Hematopoietic multipotent progenitor cell treated with erythropoietin and hydrocortisone succinate and interleukin-3 and kit ligand, for 6 days (in vitro differentiated cells): ENCODE results near the gene NFE2L2.
A peak's percentile ranks its signal among the peaks of the same experiment; 100 is the strongest.
"Not testable (repeated sequence)": the region's sequence is repeated elsewhere in the genome, so short reads cannot be mapped to it uniquely, and the experiment has no call there.

ENCODE experiments used
- DNase-seq: peaks from one replicate; pipeline ENCODE4 v3.0.0-alpha.2; 2015

Gene NFE2L2

GRCh38 chr2:177264693-177265587 lies at the start of gene NFE2L2:
NFE2L2 (minus strand) TSS chr2:177264727; CDS start chr2:177264576, 151 bp downstream.
- DNase-seq, result peak; percentile 94

- DNase-seq, result no peak
These were observed 49.7 kb upstream of the NFE2L2 start for GRCh38 chr2:177314194-177314593.

- DNase-seq, result no peak
These were observed 48.7 kb upstream of the NFE2L2 start for GRCh38 chr2:177313162-177313781.

GRCh38 chr2:177312562-177312961 lies 48.0 kb upstream of the NFE2L2 start:
- DNase-seq, result no peak

GRCh38 chr2:177309672-177310309 lies 45.3 kb upstream of the NFE2L2 start:
- DNase-seq, result not testable (repeated sequence)

- DNase-seq, result no peak
These were observed 42.0 kb upstream of the NFE2L2 start for GRCh38 chr2:177306550-177306949.

- DNase-seq, result no peak
These were observed 39.4 kb upstream of the NFE2L2 start for GRCh38 chr2:177303939-177304338.

GRCh38 chr2:177302552-177302951 lies 38.0 kb upstream of the NFE2L2 start:
- no peak for DNase-seq

GRCh38 chr2:177298191-177298590 lies 33.7 kb upstream of the NFE2L2 start:
- no peak for DNase-seq

GRCh38 chr2:177296040-177296439 lies 31.5 kb upstream of the NFE2L2 start:
- peak; percentile 64 for DNase-seq

- DNase-seq, result no peak
These were observed 31.0 kb upstream of the NFE2L2 start for GRCh38 chr2:177295484-177295883.

- no peak for DNase-seq
These were observed 27.2 kb upstream of the NFE2L2 start for GRCh38 chr2:177291701-177292100.

- no peak for DNase-seq
These were observed 25.5 kb upstream of the NFE2L2 start for GRCh38 chr2:177289824-177290628.

GRCh38 chr2:177287814-177288213 lies 23.3 kb upstream of the NFE2L2 start:
- no peak for DNase-seq

GRCh38 chr2:177285892-177286715 lies 21.6 kb upstream of the NFE2L2 start:
- DNase-seq, result no peak

- DNase-seq, result no peak
These were observed 20.0 kb upstream of the NFE2L2 start for GRCh38 chr2:177284531-177284930.

- no peak for DNase-seq
These were observed 19.4 kb upstream of the NFE2L2 start for GRCh38 chr2:177283906-177284305.

GRCh38 chr2:177282787-177283572 lies 18.5 kb upstream of the NFE2L2 start:
- DNase-seq, result peak; percentile 37

- DNase-seq, result peak; percentile 67
These were observed 17.7 kb upstream of the NFE2L2 start for GRCh38 chr2:177282181-177282641.

- DNase-seq, result peak; percentile 81
These were observed 17.1 kb upstream of the NFE2L2 start for GRCh38 chr2:177281400-177282180.
